Progenitor cell of endocrine pancreas (in vitro differentiated cells): ENCODE data around the gene SELENOK. TPM values are rescaled to one million over a fixed set of nuclear protein-coding genes. Genes with fewer than 3 reads are reported as not detected.
"Not testable (repeated sequence)": the region's sequence is repeated elsewhere in the genome, so short reads cannot be mapped to it uniquely, and the experiment has no call there.

ENCODE experiments used
- DNase-seq: peaks from one replicate; pipeline ENCODE4 v3.0.0; 2021; ENCODE audit warnings: low spot score; ENCODE audit not compliant: unreplicated experiment
- H3K27ac Mint-ChIP-seq: 2 replicates; pipeline ENCODE4 v1.8.0; 2021; ENCODE audit warnings: mild to moderate bottlenecking, moderate library complexity, mixed read lengths
- H3K27me3 Mint-ChIP-seq: 2 replicates; pipeline ENCODE4 v1.8.0; 2021; ENCODE audit warnings: mixed read lengths
- H3K36me3 Mint-ChIP-seq: 2 replicates; pipeline ENCODE4 v1.8.0; 2022; ENCODE audit warnings: mixed read lengths; ENCODE audit not compliant: insufficient read depth
- H3K4me1 Mint-ChIP-seq: 2 replicates; pipeline ENCODE4 v1.8.0; 2021; ENCODE audit warnings: low read depth, mixed read lengths
- H3K4me3 Mint-ChIP-seq: 2 replicates; pipeline ENCODE4 v1.8.0; 2021; ENCODE audit warnings: low read depth, mild to moderate bottlenecking, moderate library complexity, mixed read lengths
- H3K9me3 Mint-ChIP-seq: 2 replicates; pipeline ENCODE4 v1.8.0; 2021; ENCODE audit warnings: low read depth, mixed read lengths
- total RNA-seq: library from RNA; stranded (reverse); gene quantifications from 2 replicates; pipeline ENCODE4 v1.2.1, GENCODE V29; 2021
- TF ChIP-seq, protein P1 (sequence below): fragments of 200-600 bp; sonication (generic); IDR thresholded peaks from one replicate; pipeline ENCODE4 v1.5.0; 2021; ENCODE audit warnings: antibody characterized with exemption, mild to moderate bottlenecking; ENCODE audit not compliant: unreplicated experiment

Gene SELENOK
- total RNA-seq, 1 donor from 2014 or later: 40.2 TPM

DNA sequence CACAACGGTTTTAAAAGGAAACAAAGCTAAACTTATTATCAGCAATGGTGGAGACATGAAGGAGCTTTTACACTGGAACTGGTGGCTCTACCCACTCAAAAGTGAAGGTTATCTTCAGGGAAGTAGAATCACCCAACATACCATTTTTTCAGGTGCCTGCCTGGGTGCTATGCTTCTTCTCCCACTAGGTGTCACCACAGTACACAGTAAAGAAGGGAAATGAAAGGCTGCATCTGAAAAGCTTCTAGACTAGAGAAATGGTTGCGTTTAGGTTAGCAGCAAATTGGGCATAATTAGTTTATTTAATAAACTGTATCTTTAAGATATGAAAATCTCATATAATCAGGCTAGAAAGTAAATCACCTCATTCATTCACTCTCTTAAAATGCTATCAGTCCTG is 47.0 kb upstream of the SELENOK start:
- Mint-ChIP-seq H3K9me3 (peaks cover 6% of the 10 kb centered on the region), H3K4me1 (no peaks in the 10 kb centered on the region), H3K27me3 (peaks cover 32% of the 10 kb centered on the region), H3K36me3 (peaks cover 1% of the 10 kb centered on the region), H3K4me3 (no peak overlapping the region), H3K27ac (no peak overlapping the region)
- DNase-seq: peak; percentile 15
- TF ChIP-seq, protein P1, sequence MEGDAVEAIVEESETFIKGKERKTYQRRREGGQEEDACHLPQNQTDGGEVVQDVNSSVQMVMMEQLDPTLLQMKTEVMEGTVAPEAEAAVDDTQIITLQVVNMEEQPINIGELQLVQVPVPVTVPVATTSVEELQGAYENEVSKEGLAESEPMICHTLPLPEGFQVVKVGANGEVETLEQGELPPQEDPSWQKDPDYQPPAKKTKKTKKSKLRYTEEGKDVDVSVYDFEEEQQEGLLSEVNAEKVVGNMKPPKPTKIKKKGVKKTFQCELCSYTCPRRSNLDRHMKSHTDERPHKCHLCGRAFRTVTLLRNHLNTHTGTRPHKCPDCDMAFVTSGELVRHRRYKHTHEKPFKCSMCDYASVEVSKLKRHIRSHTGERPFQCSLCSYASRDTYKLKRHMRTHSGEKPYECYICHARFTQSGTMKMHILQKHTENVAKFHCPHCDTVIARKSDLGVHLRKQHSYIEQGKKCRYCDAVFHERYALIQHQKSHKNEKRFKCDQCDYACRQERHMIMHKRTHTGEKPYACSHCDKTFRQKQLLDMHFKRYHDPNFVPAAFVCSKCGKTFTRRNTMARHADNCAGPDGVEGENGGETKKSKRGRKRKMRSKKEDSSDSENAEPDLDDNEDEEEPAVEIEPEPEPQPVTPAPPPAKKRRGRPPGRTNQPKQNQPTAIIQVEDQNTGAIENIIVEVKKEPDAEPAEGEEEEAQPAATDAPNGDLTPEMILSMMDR: peak; percentile 87

GRCh38 chr3:53936347-53936746 is 44.7 kb upstream of the SELENOK start:
- H3K4me1 Mint-ChIP-seq: no peaks in the 10 kb centered on the region
- peaks cover 6% of the 10 kb centered on the region for H3K9me3 Mint-ChIP-seq
- peaks cover 32% of the 10 kb centered on the region for H3K27me3 Mint-ChIP-seq
- H3K36me3 Mint-ChIP-seq: peaks cover 1% of the 10 kb centered on the region
- TF ChIP-seq, protein P1: no peak
- H3K27ac Mint-ChIP-seq: peak overlapping the region; percentile 13
- H3K4me3 Mint-ChIP-seq: no peak overlapping the region
- no peak for DNase-seq

DNA sequence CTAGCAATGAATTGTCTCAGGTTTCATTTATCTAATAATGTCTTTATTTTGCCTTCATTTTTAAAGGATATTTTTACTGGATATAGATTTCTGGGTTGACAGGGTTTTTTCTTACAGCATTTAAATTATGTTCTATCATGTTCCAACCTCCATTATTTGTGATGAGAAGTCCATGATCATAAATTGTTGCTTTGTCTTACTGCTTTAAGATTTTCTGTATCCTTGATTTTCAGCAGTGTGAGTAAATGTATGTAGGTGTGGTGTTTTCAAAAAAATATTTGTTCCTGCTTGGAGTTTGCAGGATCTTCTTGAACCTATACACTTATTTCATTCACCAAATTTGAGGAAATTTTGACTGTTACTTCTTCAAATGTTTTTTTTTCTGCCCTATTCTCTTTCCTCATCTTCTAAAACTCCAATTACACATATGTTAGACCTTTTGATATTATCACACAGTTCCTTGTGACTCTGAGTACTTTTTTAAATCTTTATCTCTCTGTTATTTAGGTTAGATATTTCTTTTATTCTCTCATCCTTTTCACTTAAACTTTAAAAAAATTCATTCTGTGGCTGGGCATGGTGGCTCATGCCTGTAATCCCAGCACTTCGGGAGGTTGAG is 43.7 kb upstream of the SELENOK start:
- Mint-ChIP-seq H3K9me3 (peaks cover 6% of the 10 kb centered on the region), H3K36me3 (peaks cover 1% of the 10 kb centered on the region), H3K4me1 (no peaks in the 10 kb centered on the region), H3K27me3 (peaks cover 28% of the 10 kb centered on the region), H3K27ac (no peak overlapping the region), H3K4me3 (no peak overlapping the region)
- no peak for DNase-seq
- TF ChIP-seq, protein P1: no peak

GRCh38 chr3:53927208-53927872 is 35.7 kb upstream of the SELENOK start:
- not testable (repeated sequence) for DNase-seq, H3K27ac Mint-ChIP-seq, H3K27me3 Mint-ChIP-seq, H3K36me3 Mint-ChIP-seq, H3K4me1 Mint-ChIP-seq, H3K9me3 Mint-ChIP-seq
- H3K4me3 Mint-ChIP-seq: peak overlapping the region; percentile 33

GRCh38 chr3:53921296-53921695 is 29.6 kb upstream of the SELENOK start:
- Mint-ChIP-seq H3K9me3 (peaks cover 8% of the 10 kb centered on the region), H3K27ac (no peak overlapping the region), H3K36me3 (no peaks in the 10 kb centered on the region), H3K27me3 (peaks cover 9% of the 10 kb centered on the region), H3K4me1 (no peaks in the 10 kb centered on the region), H3K4me3 (no peak overlapping the region)
- DNase-seq: no peak
- TF ChIP-seq, protein P1: peak; percentile 19

DNA sequence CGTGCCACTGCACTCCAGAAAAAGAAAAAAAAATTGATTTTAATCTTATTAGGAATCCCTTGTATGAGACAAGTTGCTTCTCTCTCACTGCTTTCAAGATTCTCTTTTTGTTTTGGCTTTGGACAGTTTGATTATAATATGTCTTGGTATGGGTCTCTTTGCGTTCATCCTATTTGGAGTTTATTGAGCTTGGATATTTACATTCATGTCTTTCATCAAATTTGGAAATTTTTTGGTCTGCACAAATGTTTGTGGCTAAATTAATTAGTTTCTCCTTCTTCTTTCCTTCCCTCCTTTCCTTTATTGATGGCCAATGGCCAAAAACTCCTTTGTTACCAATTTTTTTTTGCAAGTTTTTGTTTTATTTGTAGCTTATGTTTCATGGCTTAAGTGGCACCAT is 28.1 kb upstream of the SELENOK start:
- no peak overlapping the region for H3K27ac Mint-ChIP-seq
- no peak overlapping the region for H3K4me3 Mint-ChIP-seq
- peaks cover 5% of the 10 kb centered on the region for H3K9me3 Mint-ChIP-seq
- peaks cover 16% of the 10 kb centered on the region for H3K27me3 Mint-ChIP-seq
- no peaks in the 10 kb centered on the region for H3K36me3 Mint-ChIP-seq
- no peaks in the 10 kb centered on the region for H3K4me1 Mint-ChIP-seq
- no peak for DNase-seq
- TF ChIP-seq, protein P1: no peak
